Subcutaneous abdominal adipose tissue (tissue), 5 donors: ENCODE results near the gene RTEL1.

ENCODE experiments used
- H3K27ac ChIP-seq: one replicate; pipeline ENCODE4 v1.7.0; 2013; ENCODE audit warnings: low read depth, mild to moderate bottlenecking, inconsistent platforms, low read length, moderate library complexity
- H3K27me3 ChIP-seq, 5 donors: one replicate each; pipeline ENCODE4 v1.7.0; 2013; ENCODE audit warnings: low read length in 5 of 5, inconsistent platforms in 1 of 5; ENCODE audit not compliant: control insufficient read depth in 5 of 5, insufficient read depth in 4 of 5
- H3K36me3 ChIP-seq, 5 donors: one replicate each; pipeline ENCODE4 v1.7.0; 2013; ENCODE audit warnings: low read length in 5 of 5; ENCODE audit not compliant: control insufficient read depth in 5 of 5, insufficient read depth in 5 of 5
- H3K4me1 ChIP-seq, 5 donors: one replicate each; pipeline ENCODE4 v1.7.0; 2013; ENCODE audit warnings: low read length in 5 of 5, mild to moderate bottlenecking in 3 of 5, moderate library complexity in 1 of 5; ENCODE audit not compliant: control insufficient read depth in 5 of 5, insufficient read depth in 5 of 5
- H3K4me3 ChIP-seq, 5 donors: one replicate each; pipeline ENCODE4 v1.7.0; 2013; ENCODE audit warnings: low read length in 5 of 5, low read depth in 1 of 5
- H3K9ac ChIP-seq, 5 donors: one replicate each; pipeline ENCODE4 v1.7.0; 2013; ENCODE audit warnings: low read length in 5 of 5, mild to moderate bottlenecking in 4 of 5, moderate library complexity in 3 of 5
- H3K9me3 ChIP-seq, 5 donors: one replicate each; pipeline ENCODE4 v1.7.0; 2013; ENCODE audit warnings: low read length in 5 of 5; ENCODE audit not compliant: control insufficient read depth in 5 of 5
- donor health status: healthy.
- donor health status: healthy.
- donor health status: healthy.
- donor health status: healthy.
- donor health status: healthy.

The RTEL1 gene

GRCh38 chr20:63680427-63680826 lies 22.3 kb downstream of the RTEL1 start:
- Histone ChIP-seq H3K4me1 (peaks cover 10 to 25% (median 20%) of the 10 kb centered on the region in 5 donors), H3K36me3 (peaks cover 0 to 50% (median 31%) of the 10 kb centered on the region in 5 donors), H3K4me3 (no peak overlapping the region), H3K9me3 (no peaks in the 10 kb centered on the region), H3K9ac (no peak overlapping the region), H3K27ac (no peak overlapping the region), H3K27me3 (no peaks in the 10 kb centered on the region)

GRCh38 chr20:63680857-63681608 lies 22.9 kb downstream of the RTEL1 start:
- no peak overlapping the region for H3K27ac ChIP-seq
- H3K9ac ChIP-seq = no peak overlapping the region
- no peaks in the 10 kb centered on the region for H3K27me3 ChIP-seq
- H3K4me3 ChIP-seq = no peak overlapping the region
- H3K9me3 ChIP-seq = no peaks in the 10 kb centered on the region
- peaks cover 0 to 44% (median 26%) of the 10 kb centered on the region in 5 donors for H3K36me3 ChIP-seq
- H3K4me1 ChIP-seq = peaks cover 11 to 31% (median 26%) of the 10 kb centered on the region in 5 donors

GRCh38 chr20:63681609-63682142 lies 23.6 kb downstream of the RTEL1 start:
- Histone ChIP-seq H3K4me3 (no peak overlapping the region), H3K9me3 (no peaks in the 10 kb centered on the region), H3K36me3 (peaks cover 0 to 39% (median 24%) of the 10 kb centered on the region in 5 donors), H3K9ac (no peak overlapping the region), H3K27me3 (no peaks in the 10 kb centered on the region), H3K27ac (peak overlapping the region; percentile 62), H3K4me1 (peaks cover 13 to 37% (median 33%) of the 10 kb centered on the region in 5 donors)

GRCh38 chr20:63682384-63683139 lies 24.4 kb downstream of the RTEL1 start:
- Histone ChIP-seq H3K9ac (peak overlapping the region in 2 of 5 donors; percentile 6 to 37), H3K9me3 (no peaks in the 10 kb centered on the region), H3K27me3 (no peaks in the 10 kb centered on the region), H3K4me1 (peaks cover 19 to 46% (median 41%) of the 10 kb centered on the region in 5 donors), H3K36me3 (peaks cover 0 to 31% (median 19%) of the 10 kb centered on the region in 5 donors), H3K27ac (peak overlapping the region; percentile 62), H3K4me3 (peak overlapping the region in 1 of 5 donors; percentile 24)

- Histone ChIP-seq H3K9me3 (no peaks in the 10 kb centered on the region), H3K36me3 (peaks cover 0 to 7% (median 0%) of the 10 kb centered on the region in 5 donors), H3K27me3 (no peaks in the 10 kb centered on the region), H3K9ac (peak overlapping the region in 2 of 5 donors; percentile 59 to 73), H3K4me1 (peaks cover 15 to 68% (median 50%) of the 10 kb centered on the region in 5 donors), H3K4me3 (peak overlapping the region in 2 of 5 donors; percentile 22 to 52), H3K27ac (peak overlapping the region; percentile 87)
These were observed 27.3 kb downstream of the RTEL1 start for GRCh38 chr20:63685269-63686026.

GRCh38 chr20:63686094-63686491 lies 28.0 kb downstream of the RTEL1 start:
- no peaks in the 10 kb centered on the region for H3K9me3 ChIP-seq
- no peaks in the 10 kb centered on the region for H3K27me3 ChIP-seq
- H3K4me3 ChIP-seq = peak overlapping the region in 3 of 5 donors; percentile 22 to 52 (median 27)
- peak overlapping the region; percentile 87 for H3K27ac ChIP-seq
- peaks cover 0 to under 1% (median 0%) of the 10 kb centered on the region in 5 donors for H3K36me3 ChIP-seq
- H3K4me1 ChIP-seq = peaks cover 15 to 68% (median 50%) of the 10 kb centered on the region in 5 donors
- H3K9ac ChIP-seq = peak overlapping the region in 4 of 5 donors; percentile 38 to 73 (median 52)

- peak overlapping the region in 4 of 5 donors; percentile 0 to 52 (median 33) for H3K4me3 ChIP-seq
- H3K36me3 ChIP-seq = peaks cover 0 to 3% (median 0%) of the 10 kb centered on the region in 5 donors
- peaks cover 14 to 65% (median 49%) of the 10 kb centered on the region in 5 donors for H3K4me1 ChIP-seq
- no peaks in the 10 kb centered on the region for H3K27me3 ChIP-seq
- no peaks in the 10 kb centered on the region for H3K9me3 ChIP-seq
- peak overlapping the region; percentile 33 to 73 (median 45) for H3K9ac ChIP-seq
- peak overlapping the region; percentile 87 for H3K27ac ChIP-seq
These were observed 28.6 kb downstream of the RTEL1 start for GRCh38 chr20:63686492-63687321.

- Histone ChIP-seq H3K4me1 (peaks cover 10 to 61% (median 40%) of the 10 kb centered on the region in 5 donors), H3K9me3 (no peaks in the 10 kb centered on the region), H3K4me3 (peak overlapping the region in 3 of 5 donors; percentile 0 to 52 (median 27)), H3K36me3 (peaks cover 0 to 4% (median 0%) of the 10 kb centered on the region in 5 donors), H3K27ac (peak overlapping the region; percentile 76), H3K27me3 (no peaks in the 10 kb centered on the region), H3K9ac (peak overlapping the region in 4 of 5 donors; percentile 33 to 73 (median 50))
These were observed 29.5 kb downstream of the RTEL1 start for GRCh38 chr20:63687419-63688178.
